Neural progenitor cell (in vitro differentiated cells): ENCODE data around the gene PCSK6. TPM values are rescaled to one million over a fixed set of nuclear protein-coding genes. Genes with fewer than 3 reads are reported as not detected.

Experiments
- DNase-seq: peaks from one replicate; pipeline ENCODE4 v3.0.0-alpha.2; 2016; ENCODE audit warnings: low spot score
- H2AFZ ChIP-seq: fragments of 200-600 bp; sonication (generic); replicated peaks from 2 replicates; pipeline ENCODE4 v1.6.1; 2016; ENCODE audit warnings: antibody characterized with exemption
- H3F3A ChIP-seq: fragments of 200-600 bp; sonication (generic); 2 replicates; pipeline ENCODE4 v1.6.1; 2016; ENCODE audit warnings: antibody characterized with exemption, low read depth
- H3K27ac ChIP-seq: fragments of 200-600 bp; sonication (generic); 2 replicates; pipeline ENCODE4 v1.5.1; 2016; ENCODE audit warnings: mild to moderate bottlenecking
- H3K27me3 ChIP-seq: fragments of 200-600 bp; sonication (generic); 2 replicates; pipeline ENCODE4 v1.6.1; 2016; ENCODE audit warnings: mild to moderate bottlenecking, moderate library complexity
- H3K36me3 ChIP-seq: fragments of 200-600 bp; sonication (generic); 2 replicates; pipeline ENCODE4 v1.5.1; 2016
- H3K4me1 ChIP-seq: fragments of 200-600 bp; sonication (generic); 2 replicates; pipeline ENCODE4 v1.6.1; 2016; ENCODE audit warnings: mixed run types
- H3K4me2 ChIP-seq: fragments of 200-600 bp; sonication (generic); 2 replicates; pipeline ENCODE4 v1.6.1; 2016
- H3K4me3 ChIP-seq: fragments of 200-600 bp; sonication (generic); 2 replicates; pipeline ENCODE4 v1.5.1; 2016
- H3K79me2 ChIP-seq: fragments of 200-600 bp; sonication (generic); 2 replicates; pipeline ENCODE4 v1.6.1; 2016; ENCODE audit warnings: low read depth
- H3K9ac ChIP-seq: fragments of 200-600 bp; sonication (generic); 2 replicates; pipeline ENCODE4 v1.6.1; 2016
- H3K9me3 ChIP-seq: fragments of 200-600 bp; sonication (generic); 2 replicates; pipeline ENCODE4 v1.5.1; 2016; ENCODE audit warnings: low read depth
- H4K20me1 ChIP-seq: fragments of 200-600 bp; sonication (generic); 2 replicates; pipeline ENCODE4 v1.6.1; 2016; ENCODE audit warnings: low read depth
- H3K27ac Mint-ChIP-seq: 3 replicates; pipeline ENCODE4 v1.8.0; 2021; ENCODE audit warnings: mixed read lengths
- H3K27me3 Mint-ChIP-seq: 2 replicates; pipeline ENCODE4 v1.8.0; 2022; ENCODE audit warnings: low read depth, mild to moderate bottlenecking, inconsistent platforms, moderate library complexity, mixed read lengths; ENCODE audit not compliant: insufficient read depth
- H3K36me3 Mint-ChIP-seq: 3 replicates; pipeline ENCODE4 v1.8.0; 2021; ENCODE audit warnings: mixed read lengths
- H3K4me1 Mint-ChIP-seq: 3 replicates; pipeline ENCODE4 v1.8.0; 2021; ENCODE audit warnings: mixed read lengths
- H3K4me3 Mint-ChIP-seq: 3 replicates; pipeline ENCODE4 v1.8.0; 2021; ENCODE audit warnings: mild to moderate bottlenecking, moderate library complexity, mixed read lengths
- H3K9me3 Mint-ChIP-seq: 3 replicates; pipeline ENCODE4 v1.8.0; 2020; ENCODE audit warnings: mixed read lengths
- EZH2 ChIP-seq: fragments of 200-600 bp; sonication (generic); IDR thresholded peaks from 2 replicates; pipeline ENCODE4 v1.6.1; 2017; ENCODE audit warnings: antibody characterized with exemption, mild to moderate bottlenecking, moderate library complexity
- EZH2phosphoT487 ChIP-seq: fragments of 200-600 bp; sonication (generic); IDR thresholded peaks from 2 replicates; pipeline ENCODE4 v1.6.1; 2017; ENCODE audit warnings: antibody characterized with exemption
- total RNA-seq: library from RNA; depleted of rRNA; stranded (reverse); fragments of >200 nt; gene quantifications from 2 replicates; pipeline ENCODE4 v1.2.3, GENCODE V29; 2015; ENCODE audit warnings: low replicate concordance
- TF ChIP-seq, protein P1 (sequence below): fragments of 200-600 bp; sonication (generic); IDR thresholded peaks from 2 replicates; pipeline ENCODE4 v1.5.1; 2017; ENCODE audit warnings: antibody characterized with exemption, mild to moderate bottlenecking

Gene PCSK6
- total RNA-seq, 1 donor from 2014 or later: 1.9 TPM

DNA sequence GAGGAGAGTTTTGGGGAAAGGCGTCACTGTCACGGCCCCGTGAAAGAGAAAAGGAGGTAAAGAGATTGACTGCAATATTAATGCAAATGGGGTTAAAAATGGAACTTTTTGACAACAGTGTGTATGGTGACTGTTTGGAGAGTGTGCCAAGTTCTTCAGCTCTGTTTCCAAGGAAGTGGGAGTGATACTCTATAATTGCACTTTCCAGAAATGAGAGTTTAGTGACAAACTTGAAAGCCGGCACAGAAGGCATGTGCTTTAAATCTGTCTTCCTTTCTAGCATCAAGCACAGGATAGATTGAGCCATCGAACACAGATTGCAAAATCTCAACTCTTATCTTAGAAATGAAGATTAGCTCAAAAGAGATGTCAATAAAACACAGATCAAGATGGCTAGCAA is 142.6 kb downstream of the PCSK6 start:
- H3F3A ChIP-seq: peaks cover 9% of the 10 kb centered on the region
- no peak overlapping the region for H3K4me2 ChIP-seq
- no peaks in the 10 kb centered on the region for H3K9me3 ChIP-seq
- TF ChIP-seq, protein P1, sequence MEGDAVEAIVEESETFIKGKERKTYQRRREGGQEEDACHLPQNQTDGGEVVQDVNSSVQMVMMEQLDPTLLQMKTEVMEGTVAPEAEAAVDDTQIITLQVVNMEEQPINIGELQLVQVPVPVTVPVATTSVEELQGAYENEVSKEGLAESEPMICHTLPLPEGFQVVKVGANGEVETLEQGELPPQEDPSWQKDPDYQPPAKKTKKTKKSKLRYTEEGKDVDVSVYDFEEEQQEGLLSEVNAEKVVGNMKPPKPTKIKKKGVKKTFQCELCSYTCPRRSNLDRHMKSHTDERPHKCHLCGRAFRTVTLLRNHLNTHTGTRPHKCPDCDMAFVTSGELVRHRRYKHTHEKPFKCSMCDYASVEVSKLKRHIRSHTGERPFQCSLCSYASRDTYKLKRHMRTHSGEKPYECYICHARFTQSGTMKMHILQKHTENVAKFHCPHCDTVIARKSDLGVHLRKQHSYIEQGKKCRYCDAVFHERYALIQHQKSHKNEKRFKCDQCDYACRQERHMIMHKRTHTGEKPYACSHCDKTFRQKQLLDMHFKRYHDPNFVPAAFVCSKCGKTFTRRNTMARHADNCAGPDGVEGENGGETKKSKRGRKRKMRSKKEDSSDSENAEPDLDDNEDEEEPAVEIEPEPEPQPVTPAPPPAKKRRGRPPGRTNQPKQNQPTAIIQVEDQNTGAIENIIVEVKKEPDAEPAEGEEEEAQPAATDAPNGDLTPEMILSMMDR: no peak
- no peak for TF ChIP-seq EZH2phosphoT487
- no peak for TF ChIP-seq EZH2
- peaks cover 8% of the 10 kb centered on the region for H3K4me1 ChIP-seq
- no peak overlapping the region for H3K4me3 Mint-ChIP-seq
- H3K9ac ChIP-seq: no peak overlapping the region
- no peak for DNase-seq
- no peak overlapping the region for H3K4me3 ChIP-seq
- no peaks in the 10 kb centered on the region for H3K79me2 ChIP-seq
- no peaks in the 10 kb centered on the region for H3K36me3 ChIP-seq
- H3K27me3 ChIP-seq: no peaks in the 10 kb centered on the region
- H2AFZ ChIP-seq: no peak overlapping the region
- H3K27ac ChIP-seq: no peak overlapping the region
- peaks cover 13% of the 10 kb centered on the region for H3K4me1 Mint-ChIP-seq
- no peaks in the 10 kb centered on the region for H4K20me1 ChIP-seq
- H3K36me3 Mint-ChIP-seq: no peaks in the 10 kb centered on the region
- no peak overlapping the region for H3K27ac Mint-ChIP-seq
- H3K9me3 Mint-ChIP-seq: no peaks in the 10 kb centered on the region
- peaks cover 5% of the 10 kb centered on the region for H3K27me3 Mint-ChIP-seq

GRCh38 chr15:101342056-101342455 is 147.5 kb downstream of the PCSK6 start:
- peaks cover 8% of the 10 kb centered on the region for H3K4me1 ChIP-seq
- H3K4me3 ChIP-seq: no peak overlapping the region
- no peaks in the 10 kb centered on the region for H3F3A ChIP-seq
- no peak overlapping the region for H3K4me2 ChIP-seq
- Mint-ChIP-seq H3K27ac (no peak overlapping the region), H3K4me1 (no peaks in the 10 kb centered on the region), H3K4me3 (no peak overlapping the region), H3K36me3 (no peaks in the 10 kb centered on the region), H3K27me3 (no peaks in the 10 kb centered on the region), H3K9me3 (no peaks in the 10 kb centered on the region)
- H3K9me3 ChIP-seq: no peaks in the 10 kb centered on the region
- no peak for DNase-seq
- H3K27me3 ChIP-seq: no peaks in the 10 kb centered on the region
- TF ChIP-seq, protein P1: no peak
- TF ChIP-seq EZH2phosphoT487: no peak
- no peak for TF ChIP-seq EZH2
- H3K36me3 ChIP-seq: no peaks in the 10 kb centered on the region
- H4K20me1 ChIP-seq: no peaks in the 10 kb centered on the region
- no peak overlapping the region for H3K27ac ChIP-seq
- no peaks in the 10 kb centered on the region for H3K79me2 ChIP-seq
- no peak overlapping the region for H2AFZ ChIP-seq
- no peak overlapping the region for H3K9ac ChIP-seq

- no peaks in the 10 kb centered on the region for H4K20me1 ChIP-seq
- no peaks in the 10 kb centered on the region for H3K79me2 ChIP-seq
- DNase-seq: peak; percentile 36
- no peaks in the 10 kb centered on the region for H3K27me3 Mint-ChIP-seq
- no peak overlapping the region for H3K4me3 ChIP-seq
- H3K9me3 Mint-ChIP-seq: peaks cover 10% of the 10 kb centered on the region
- no peak overlapping the region for H3K4me2 ChIP-seq
- H3K4me3 Mint-ChIP-seq: no peak overlapping the region
- no peak for TF ChIP-seq EZH2phosphoT487
- TF ChIP-seq, protein P1: no peak
- H3K36me3 Mint-ChIP-seq: no peaks in the 10 kb centered on the region
- peaks cover 8% of the 10 kb centered on the region for H3K4me1 ChIP-seq
- H3K27ac ChIP-seq: no peak overlapping the region
- no peaks in the 10 kb centered on the region for H3K27me3 ChIP-seq
- H3K9ac ChIP-seq: no peak overlapping the region
- no peaks in the 10 kb centered on the region for H3K36me3 ChIP-seq
- H3K27ac Mint-ChIP-seq: no peak overlapping the region
- H3F3A ChIP-seq: no peaks in the 10 kb centered on the region
- no peak overlapping the region for H2AFZ ChIP-seq
- no peaks in the 10 kb centered on the region for H3K9me3 ChIP-seq
- no peaks in the 10 kb centered on the region for H3K4me1 Mint-ChIP-seq
Measured at GRCh38 chr15:101338502-101339057, 150.9 kb downstream of the PCSK6 start.
